ENCODE measurements around the gene GALNT10. TPM values are rescaled to one million over a fixed set of nuclear protein-coding genes. Genes with fewer than 3 reads are reported as not detected.

Gene GALNT10
- total RNA-seq, 1 donor, result 46.5 TPM

DNA sequence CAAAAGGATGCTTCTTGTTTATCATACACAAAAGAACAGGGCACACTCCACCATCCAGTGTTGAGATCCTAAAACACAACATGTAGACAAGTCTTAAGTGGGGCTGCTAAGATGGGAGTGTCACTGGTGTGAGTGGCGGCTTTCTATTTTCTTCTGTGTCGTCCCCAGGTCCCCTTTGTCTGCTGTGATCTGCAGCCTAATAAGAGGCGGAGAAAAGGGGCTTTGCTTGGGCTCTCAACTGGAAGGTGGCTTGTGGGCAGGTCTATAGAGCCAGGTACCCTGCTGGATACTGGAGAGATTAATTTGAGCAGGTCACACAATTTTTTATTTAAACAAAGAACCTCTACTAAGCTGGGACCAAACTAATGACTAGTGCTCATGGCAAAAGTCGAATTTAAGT is 129.2 kb downstream of the GALNT10 start:
- TF ChIP-seq, protein P1, sequence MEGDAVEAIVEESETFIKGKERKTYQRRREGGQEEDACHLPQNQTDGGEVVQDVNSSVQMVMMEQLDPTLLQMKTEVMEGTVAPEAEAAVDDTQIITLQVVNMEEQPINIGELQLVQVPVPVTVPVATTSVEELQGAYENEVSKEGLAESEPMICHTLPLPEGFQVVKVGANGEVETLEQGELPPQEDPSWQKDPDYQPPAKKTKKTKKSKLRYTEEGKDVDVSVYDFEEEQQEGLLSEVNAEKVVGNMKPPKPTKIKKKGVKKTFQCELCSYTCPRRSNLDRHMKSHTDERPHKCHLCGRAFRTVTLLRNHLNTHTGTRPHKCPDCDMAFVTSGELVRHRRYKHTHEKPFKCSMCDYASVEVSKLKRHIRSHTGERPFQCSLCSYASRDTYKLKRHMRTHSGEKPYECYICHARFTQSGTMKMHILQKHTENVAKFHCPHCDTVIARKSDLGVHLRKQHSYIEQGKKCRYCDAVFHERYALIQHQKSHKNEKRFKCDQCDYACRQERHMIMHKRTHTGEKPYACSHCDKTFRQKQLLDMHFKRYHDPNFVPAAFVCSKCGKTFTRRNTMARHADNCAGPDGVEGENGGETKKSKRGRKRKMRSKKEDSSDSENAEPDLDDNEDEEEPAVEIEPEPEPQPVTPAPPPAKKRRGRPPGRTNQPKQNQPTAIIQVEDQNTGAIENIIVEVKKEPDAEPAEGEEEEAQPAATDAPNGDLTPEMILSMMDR (IDR thresholded peaks at IDR 0.05; ENCODE audit: insufficient read depth, low read length), result no peak
- DNase-seq (ENCODE audit: low read depth), result no peak
- H3K4me3 ChIP-seq (ENCODE audit: low read depth, low read length), result no peak overlapping the region

DNA sequence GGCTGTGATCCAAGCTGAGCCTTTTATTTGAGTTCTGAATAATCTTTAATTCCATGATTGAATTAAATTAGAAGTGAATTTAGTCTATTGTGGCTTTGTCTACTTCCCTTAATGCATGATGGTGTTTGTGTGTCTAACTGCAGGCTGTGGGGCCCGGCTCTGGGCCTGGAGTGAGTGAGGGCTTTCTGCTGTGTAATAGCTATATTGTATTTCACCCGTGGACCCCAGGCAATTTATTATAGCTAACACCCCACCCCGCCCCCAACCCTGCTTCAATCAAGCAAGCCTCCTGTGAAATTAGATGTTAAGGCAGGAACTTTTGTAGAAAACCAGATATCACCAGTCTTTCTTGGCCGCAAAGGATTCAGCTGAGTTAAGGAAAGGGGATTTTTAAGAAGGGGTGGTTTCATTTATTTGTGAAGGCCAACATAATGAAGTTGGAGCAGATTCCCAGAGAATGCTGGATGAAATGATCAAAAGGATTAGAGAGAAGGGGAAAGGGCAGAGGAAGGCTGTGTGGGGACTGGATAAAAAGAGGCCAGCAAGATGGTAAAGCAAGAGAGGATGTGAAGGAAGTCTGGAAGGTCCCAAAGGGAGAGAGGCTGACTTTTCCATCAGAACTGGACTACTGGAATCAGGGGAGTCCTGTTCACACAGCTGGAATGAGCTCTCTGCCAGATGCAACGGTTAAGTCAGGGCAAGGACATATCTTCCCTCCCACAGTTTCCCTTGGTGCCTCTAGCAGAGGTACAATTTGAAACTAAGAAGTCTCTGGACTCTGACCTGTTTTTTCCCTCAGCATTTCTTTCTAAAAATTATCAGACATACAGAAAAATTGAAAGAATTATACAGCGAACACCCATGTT is 129.9 kb downstream of the GALNT10 start:
- TF ChIP-seq, protein P1 (IDR thresholded peaks at IDR 0.05; ENCODE audit: insufficient read depth, low read length), result no peak
- H3K4me3 ChIP-seq (ENCODE audit: low read depth, low read length), result no peak overlapping the region
- peak; percentile 24 for DNase-seq (ENCODE audit: low read depth)

DNA sequence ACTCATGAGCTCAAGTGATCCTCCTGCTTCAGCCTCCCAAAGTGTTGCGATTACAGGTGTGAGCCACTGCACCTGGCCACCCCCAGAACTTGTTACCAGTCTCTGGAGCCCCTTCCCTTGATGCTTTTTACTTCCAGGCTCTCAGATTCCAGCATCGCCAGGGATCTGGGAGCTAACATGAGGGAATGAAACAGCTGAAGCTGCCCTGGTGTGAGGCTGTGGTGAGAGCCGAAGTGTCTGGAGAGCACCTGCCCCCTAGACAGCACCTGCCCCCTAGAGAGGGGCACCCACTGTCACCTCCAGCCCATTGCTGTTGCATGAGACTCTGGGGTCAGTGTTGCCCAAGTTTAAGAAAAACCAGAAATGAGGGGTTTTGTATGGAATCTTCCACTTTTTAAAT is 131.0 kb downstream of the GALNT10 start:
- TF ChIP-seq, protein P1 (IDR thresholded peaks at IDR 0.05; ENCODE audit: insufficient read depth, low read length), result no peak
- no peak for DNase-seq (ENCODE audit: low read depth)
- H3K4me3 ChIP-seq (ENCODE audit: low read depth, low read length), result no peak overlapping the region

DNA sequence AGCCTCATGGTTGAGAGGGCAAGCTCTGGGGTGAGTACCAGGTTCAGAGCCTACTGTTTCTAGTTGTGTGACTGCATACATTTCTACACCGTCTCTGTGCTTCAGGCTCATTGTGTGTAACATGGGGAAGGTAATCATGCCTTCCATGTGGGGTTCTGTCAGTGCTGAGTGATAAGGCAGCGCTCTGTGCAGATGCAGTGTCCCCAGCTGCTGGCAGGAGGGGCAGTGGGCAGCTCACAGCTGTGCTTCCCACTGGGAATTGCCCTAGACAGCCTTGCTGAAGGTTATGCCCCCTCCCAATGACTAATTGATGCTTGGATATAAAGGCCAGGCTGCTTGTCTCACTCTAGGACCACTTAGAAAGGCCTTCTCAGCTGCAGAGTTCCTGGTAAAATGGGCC is 133.5 kb downstream of the GALNT10 start:
- DNase-seq (ENCODE audit: low read depth), result no peak
- TF ChIP-seq, protein P1 (IDR thresholded peaks at IDR 0.05; ENCODE audit: insufficient read depth, low read length), result no peak
- H3K4me3 ChIP-seq (ENCODE audit: low read depth, low read length), result no peak overlapping the region

DNA sequence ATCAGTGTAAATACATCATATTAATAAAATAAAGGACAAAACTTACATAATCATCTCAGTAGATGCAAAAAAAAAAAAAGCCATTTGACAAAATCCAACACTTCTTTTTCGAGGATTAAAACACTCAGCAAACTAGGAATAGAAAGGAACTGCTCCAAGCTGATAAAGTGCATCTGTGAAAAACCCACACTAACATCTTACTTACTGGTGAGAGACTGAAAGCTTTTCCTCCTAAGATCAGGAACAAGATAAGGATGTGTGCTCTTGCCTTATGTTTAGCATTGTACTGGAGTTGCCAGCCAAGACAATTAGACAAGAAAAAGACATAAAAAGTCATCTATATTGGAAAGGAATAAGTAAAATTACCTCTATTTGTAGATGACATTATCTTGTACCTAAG is 135.0 kb downstream of the GALNT10 start:
- TF ChIP-seq, protein P1 (IDR thresholded peaks at IDR 0.05; ENCODE audit: insufficient read depth, low read length), result no peak
- no peak overlapping the region for H3K4me3 ChIP-seq (ENCODE audit: low read depth, low read length)

DNA sequence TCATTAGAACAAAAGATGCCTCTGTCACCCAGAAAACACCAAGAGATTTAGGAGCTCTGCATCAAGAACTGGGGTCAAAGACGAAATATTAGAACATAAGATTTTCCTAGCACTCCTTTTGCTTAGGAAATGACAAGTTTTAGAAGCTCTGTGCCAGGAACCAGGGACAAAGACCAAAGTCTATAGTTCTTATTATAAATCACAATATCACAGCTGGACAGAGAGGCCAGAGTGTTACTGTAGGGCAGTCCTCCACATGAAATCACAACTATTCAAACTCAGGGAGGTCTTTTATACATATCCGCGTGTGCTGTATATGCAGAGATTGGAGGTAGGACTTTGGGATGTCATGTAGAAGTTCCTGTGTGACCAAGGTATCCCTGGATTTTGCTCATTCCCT is 138.5 kb downstream of the GALNT10 start:
- TF ChIP-seq, protein P1 (IDR thresholded peaks at IDR 0.05; ENCODE audit: insufficient read depth, low read length), result no peak
- no peak for DNase-seq (ENCODE audit: low read depth)
- H3K4me3 ChIP-seq (ENCODE audit: low read depth, low read length), result no peak overlapping the region

More for the DNA sequence above, 135.0 kb downstream of the GALNT10 start:
- DNase-seq (ENCODE audit: low read depth), result no peak

All from fibroblast of the aortic adventitia (primary cell).